Measurements from ENCODE around the gene TTC24.
"Not testable (repeated sequence)": the region's sequence is repeated elsewhere in the genome, so short reads cannot be mapped to it uniquely, and the experiment has no call there.

TTC24 gene

GRCh38 chr1:156623946-156624813 is 44.7 kb downstream of the TTC24 start:
- peak; percentile 72 for DNase-seq (ENCODE audit: low spot score)
- TF ChIP-seq CTCF (IDR thresholded peaks at IDR 0.05; ENCODE audit: extremely low read depth, missing control alignments): peak; percentile 26

GRCh38 chr1:156624814-156625435 is 45.4 kb downstream of the TTC24 start:
- no peak for TF ChIP-seq CTCF (IDR thresholded peaks at IDR 0.05; ENCODE audit: extremely low read depth, missing control alignments)
- DNase-seq (ENCODE audit: low spot score): no peak

GRCh38 chr1:156625436-156626078 is 46.0 kb downstream of the TTC24 start:
- peak; percentile 75 for DNase-seq (ENCODE audit: low spot score)
- TF ChIP-seq CTCF (IDR thresholded peaks at IDR 0.05; ENCODE audit: extremely low read depth, missing control alignments): peak; percentile 64

- DNase-seq (ENCODE audit: low spot score): no peak
- no peak for TF ChIP-seq CTCF (IDR thresholded peaks at IDR 0.05; ENCODE audit: extremely low read depth, missing control alignments)
These were observed 46.5 kb downstream of the TTC24 start for GRCh38 chr1:156626079-156626438.

DNA sequence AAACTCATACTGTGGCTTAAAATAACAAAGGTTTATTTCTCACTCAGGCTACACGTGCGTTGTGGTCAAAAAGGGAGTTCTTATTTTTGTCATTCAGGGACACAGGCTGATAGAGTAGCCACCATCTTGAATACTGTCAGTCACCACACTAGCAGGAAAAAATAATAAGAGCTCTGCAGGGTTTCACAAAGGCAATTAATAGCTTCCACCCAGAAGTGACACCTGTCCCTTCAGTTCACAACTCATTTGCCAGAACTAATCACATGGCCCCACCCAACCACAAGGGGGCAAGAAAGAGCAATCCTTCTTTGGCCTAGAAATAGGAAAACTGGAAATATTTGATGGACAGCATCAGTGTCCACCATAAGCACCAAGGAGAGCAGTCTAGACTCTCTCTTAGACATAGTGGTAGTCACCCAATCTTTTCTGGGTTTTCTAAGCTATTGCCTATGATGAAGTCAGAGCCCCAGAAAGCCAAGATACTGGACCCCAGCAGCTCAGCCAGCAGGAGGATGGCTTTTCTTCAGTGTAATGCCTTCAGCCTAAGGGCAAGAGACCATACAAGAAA is 47.9 kb downstream of the TTC24 start:
- TF ChIP-seq CTCF (IDR thresholded peaks at IDR 0.05; ENCODE audit: extremely low read depth, missing control alignments): peak; percentile 78
- peak; percentile 62 for DNase-seq (ENCODE audit: low spot score)

- no peak for DNase-seq (ENCODE audit: low spot score)
- no peak for TF ChIP-seq CTCF (IDR thresholded peaks at IDR 0.05; ENCODE audit: extremely low read depth, missing control alignments)
These were observed 50.4 kb downstream of the TTC24 start for GRCh38 chr1:156629823-156630449.

- DNase-seq (ENCODE audit: low spot score): not testable (repeated sequence)
These were observed 51.6 kb downstream of the TTC24 start for GRCh38 chr1:156631152-156631551.

Data from GM20000 (cell line).